CD4-positive, alpha-beta T cell (primary cell): ENCODE results near the gene ICA1. TPM values are rescaled to one million over a fixed set of nuclear protein-coding genes. Genes with fewer than 3 reads are reported as not detected.
A peak's percentile ranks its signal among the peaks of the same experiment; 100 is the strongest.

Experiments used
- ATAC-seq: fragments of 200-7000 bp; cut with Tn5 transposase; one replicate; pipeline ENCODE4 v1.10.0; 2022; ENCODE audit warnings: mild to moderate bottlenecking; ENCODE audit not compliant: poor library complexity
- CTCF ChIA-PET: fragments of 350-600 bp; sonication (Branson Sonifier 250); formaldehyde crosslinking; loops from one replicate; lab custom pipeline; 2021; ENCODE audit warnings: antibody characterized with exemption, inconsistent platforms; lab: Charles Lee
- POLR2A ChIA-PET: fragments of 350-600 bp; sonication (Branson Sonifier 250); formaldehyde crosslinking; loops from one replicate; lab custom pipeline; 2021; ENCODE audit warnings: antibody characterized with exemption, inconsistent platforms; lab: Charles Lee
- DNase-seq, 14 experiments: peaks; one replicate each; pipeline ENCODE4 v3.0.0-alpha.2; 2013 to 2020; ENCODE audit warnings: mixed read lengths in 2 of 14
- H3K27ac ChIP-seq, 2 donors: one replicate each; pipeline versions ENCODE4 v1.5.1 to v1.7.0; 2013; ENCODE audit warnings: low read length in 2 of 2, low read depth in 1 of 2, mild to moderate bottlenecking in 1 of 2
- H3K27me3 ChIP-seq, 2 experiments: 1 replicate in 1 of 2; 2 replicates in 1 of 2; pipeline versions ENCODE4 v1.6.1 to v1.7.0; 2013; ENCODE audit warnings: low read length in 2 of 2, control low read depth in 1 of 2, mild to moderate bottlenecking in 1 of 2, moderate library complexity in 1 of 2; ENCODE audit not compliant: insufficient read depth in 2 of 2, control insufficient read depth in 1 of 2
- H3K36me3 ChIP-seq: one replicate; pipeline ENCODE4 v1.6.1; 2013; ENCODE audit warnings: low read length, control low read depth; ENCODE audit not compliant: insufficient read depth
- H3K4me1 ChIP-seq: one replicate; pipeline ENCODE4 v1.6.1; 2013; ENCODE audit warnings: low read length, control low read depth; ENCODE audit not compliant: insufficient read depth
- H3K4me3 ChIP-seq: one replicate; pipeline ENCODE4 v1.5.1; 2013; ENCODE audit warnings: mild to moderate bottlenecking, low read length, moderate library complexity
- H3K9me3 ChIP-seq, 2 experiments: 1 replicate in 1 of 2; 2 replicates in 1 of 2; pipeline versions ENCODE4 v1.6.1 to v1.7.0; 2013; ENCODE audit warnings: low read length in 2 of 2, mild to moderate bottlenecking in 2 of 2, control low read depth in 1 of 2, moderate library complexity in 1 of 2; ENCODE audit not compliant: control insufficient read depth in 1 of 2, insufficient read depth in 1 of 2
- H3K27ac Mint-ChIP-seq: one replicate; pipeline ENCODE4 v1.8.0; 2020; ENCODE audit warnings: mixed read lengths
- H3K27me3 Mint-ChIP-seq: one replicate; pipeline ENCODE4 v1.8.0; 2021; ENCODE audit warnings: mixed read lengths
- H3K36me3 Mint-ChIP-seq: one replicate; pipeline ENCODE4 v1.8.0; 2021; ENCODE audit warnings: low read depth, mixed read lengths
- H3K4me1 Mint-ChIP-seq: one replicate; pipeline ENCODE4 v1.8.0; 2021; ENCODE audit warnings: low read depth, mixed read lengths
- H3K4me3 Mint-ChIP-seq: one replicate; pipeline ENCODE4 v1.8.0; 2020; ENCODE audit warnings: mild to moderate bottlenecking, mixed read lengths
- H3K9me3 Mint-ChIP-seq: one replicate; pipeline ENCODE4 v1.8.0; 2020; ENCODE audit warnings: mixed read lengths
- CTCF ChIP-seq: fragments of 200-600 bp; IDR thresholded peaks from one replicate; pipeline ENCODE4 v1.8.0; 2022; ENCODE audit warnings: antibody characterized with exemption, mild to moderate bottlenecking
- intact Hi-C, 2 experiments: fragments of 100-400 bp; cut with DNase I in 1 of 2; cut with micrococcal nuclease in 1 of 2; formaldehyde crosslinking; loops; one replicate each; pipeline versions ENCODE4 v1.15.1 to v1.9.0; 2023 to 2025; cut with DNase I, micrococcal nuclease
- total RNA-seq, 174 experiments: library from RNA in 2 of 174; stranded (reverse) in 2 of 174; gene quantifications; one replicate each; pipeline ENCODE4 v1.2.3 and lab custom pipeline; 2021 to 2026

The ICA1 gene
- total RNA-seq, 2 experiments from 2014 or later, result 0.95 to 1.7 TPM

DNA sequence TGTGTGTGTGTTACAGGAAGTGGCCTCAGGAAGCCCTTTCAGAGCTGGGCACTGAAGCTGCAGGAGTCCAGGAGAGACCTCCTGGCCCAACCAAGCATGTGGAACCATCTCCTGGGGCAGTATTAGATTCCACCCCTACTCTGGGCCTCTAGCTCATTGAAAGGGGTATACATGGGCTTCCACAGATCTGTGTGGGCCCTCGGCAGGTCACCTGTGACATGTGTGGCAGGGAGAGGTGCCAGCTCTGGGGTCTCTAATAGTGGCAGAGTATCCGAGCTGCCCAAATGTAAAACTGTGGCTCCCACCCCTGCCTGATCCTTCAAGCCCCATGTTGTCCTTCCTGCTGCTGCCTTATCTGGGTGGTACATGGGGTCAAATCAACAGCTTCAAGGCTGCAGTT lies 149.3 kb downstream of the ICA1 start:
- no peak for ATAC-seq
- H3K9me3 ChIP-seq, result no peaks in the 10 kb centered on the region
- no peaks in the 10 kb centered on the region for H3K36me3 Mint-ChIP-seq
- no peaks in the 10 kb centered on the region for H3K9me3 Mint-ChIP-seq
- H3K4me1 Mint-ChIP-seq, result peaks cover 73% of the 10 kb centered on the region
- no peak overlapping the region for H3K27ac Mint-ChIP-seq
- POLR2A ChIA-PET, result interaction anchor here (0.8 to 1.3 kb wide), 2 partner anchors 8 to 12 kb away, joined by 3 read pairs; no protein-coding TSS in a partner anchor
- intact Hi-C loops, result no loop called here
- no peak overlapping the region for H3K4me3 ChIP-seq
- no peaks in the 10 kb centered on the region for H3K27me3 Mint-ChIP-seq
- DNase-seq, result no peak
- no peaks in the 10 kb centered on the region for H3K27me3 ChIP-seq
- H3K36me3 ChIP-seq, result no peaks in the 10 kb centered on the region
- H3K4me1 ChIP-seq, result peaks cover 31% of the 10 kb centered on the region
- no peak overlapping the region for H3K4me3 Mint-ChIP-seq
- CTCF ChIA-PET, result no interaction called here
- no peak overlapping the region for H3K27ac ChIP-seq
- no peak for TF ChIP-seq CTCF

DNA sequence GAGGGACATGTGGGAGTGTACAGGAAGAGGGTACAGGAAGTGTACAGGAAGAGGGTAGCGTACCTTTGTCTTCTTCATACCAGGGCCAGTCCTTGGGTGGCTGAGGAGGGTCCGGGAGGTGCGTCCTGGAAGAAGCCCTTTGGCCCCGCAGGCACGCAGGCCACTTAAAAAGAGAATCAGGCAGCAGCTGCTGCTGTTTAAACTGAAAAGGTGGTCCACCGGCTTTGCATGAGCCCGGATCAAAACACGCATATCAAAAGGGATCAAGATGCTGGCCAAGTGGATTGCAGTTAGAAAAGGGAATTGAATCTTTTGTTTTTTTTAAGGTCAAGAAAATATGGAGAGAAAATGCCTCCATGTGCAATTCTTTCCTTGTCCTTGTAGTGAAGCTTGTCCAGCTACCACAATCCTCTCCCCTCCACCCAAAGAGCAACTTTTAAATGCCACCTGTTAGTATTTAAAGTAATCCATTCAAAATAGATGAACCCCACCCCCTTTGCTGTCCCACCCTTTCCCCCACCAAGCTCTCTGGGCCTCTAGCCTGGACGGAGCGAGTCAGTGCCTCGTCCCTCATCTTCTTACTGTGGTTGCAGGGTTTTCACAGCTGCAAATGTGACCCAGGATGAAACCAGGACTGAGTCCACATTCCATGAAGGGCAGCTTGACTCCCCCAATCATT lies 150.5 kb downstream of the ICA1 start:
- no peak for TF ChIP-seq CTCF

GRCh38 chr7:8109196-8110022 lies 152.6 kb downstream of the ICA1 start:
- no peak overlapping the region for H3K27ac ChIP-seq
- Mint-ChIP-seq H3K36me3 (no peaks in the 10 kb centered on the region), H3K4me3 (no peak overlapping the region), H3K4me1 (peaks cover 67% of the 10 kb centered on the region), H3K27ac (no peak overlapping the region), H3K9me3 (no peaks in the 10 kb centered on the region), H3K27me3 (no peaks in the 10 kb centered on the region)
- intact Hi-C loops, result no loop called here
- H3K9me3 ChIP-seq, result no peaks in the 10 kb centered on the region
- no peaks in the 10 kb centered on the region for H3K27me3 ChIP-seq
- no peak for ATAC-seq
- no peak overlapping the region for H3K4me3 ChIP-seq
- H3K36me3 ChIP-seq, result no peaks in the 10 kb centered on the region
- peaks cover 34% of the 10 kb centered on the region for H3K4me1 ChIP-seq
- no peak for DNase-seq
- ChIA-PET CTCF (interaction anchor here (1.4 kb wide), 1 partner anchor 11 kb away, joined by 3 read pairs; no protein-coding TSS in a partner anchor), POLR2A (interaction anchor here (0.6 kb wide), 1 partner anchor 16 kb away, joined by 3 read pairs; no protein-coding TSS in a partner anchor)
- no peak for TF ChIP-seq CTCF

More for the DNA sequence above, 150.5 kb downstream of the ICA1 start:
- Mint-ChIP-seq H3K9me3 (no peaks in the 10 kb centered on the region), H3K4me1 (peaks cover 67% of the 10 kb centered on the region), H3K36me3 (no peaks in the 10 kb centered on the region), H3K4me3 (peak overlapping the region; percentile 38), H3K27me3 (no peaks in the 10 kb centered on the region), H3K27ac (no peak overlapping the region)
- ATAC-seq (no peak), DNase-seq (no peak)
- H3K27me3 ChIP-seq, result no peaks in the 10 kb centered on the region
- H3K9me3 ChIP-seq, result no peaks in the 10 kb centered on the region
- peaks cover 34% of the 10 kb centered on the region for H3K4me1 ChIP-seq
- H3K27ac ChIP-seq, result no peak overlapping the region
- ChIA-PET CTCF (no interaction called here), POLR2A (interaction anchor here (0.6 to 0.7 kb wide), 3 partner anchors 60 to 471 kb away, joined by 3 read pairs; partner anchors contain the start of gene UMAD1)
- intact Hi-C loops, result no loop called here
- no peaks in the 10 kb centered on the region for H3K36me3 ChIP-seq
- H3K4me3 ChIP-seq, result no peak overlapping the region
